Stromal cell of bone marrow (primary cell): ENCODE results near the gene MITF.

ENCODE experiments used
- DNase-seq: peaks from one replicate; pipeline ENCODE4 v3.0.0-alpha.2; 2012; ENCODE audit warnings: low read depth

Gene MITF

GRCh38 chr3:69729147-69729919 is 9.9 kb upstream of the MITF start:
- DNase-seq: no peak

- no peak for DNase-seq
Observed at GRCh38 chr3:69731080-69731479, 8.2 kb upstream of the MITF start.

DNA sequence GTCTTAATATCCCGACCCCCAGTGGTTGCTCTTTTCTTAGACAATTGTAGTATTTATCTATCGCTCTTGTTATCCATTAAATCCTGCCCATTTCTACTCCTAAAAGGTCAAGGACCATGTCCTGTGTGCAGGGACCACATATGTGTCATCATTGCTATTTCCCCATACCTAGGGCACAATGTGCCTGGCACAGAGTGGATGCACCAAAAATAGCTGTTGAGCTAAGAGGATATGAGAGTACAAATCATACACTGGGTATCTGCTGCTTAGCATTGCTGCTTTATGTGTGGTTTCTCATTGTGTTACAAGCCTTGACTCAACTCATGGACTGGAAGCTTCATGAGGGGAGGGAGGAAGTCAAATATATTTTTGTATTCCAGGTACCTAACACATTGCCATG is 3.4 kb upstream of the MITF start:
- no peak for DNase-seq

DNA sequence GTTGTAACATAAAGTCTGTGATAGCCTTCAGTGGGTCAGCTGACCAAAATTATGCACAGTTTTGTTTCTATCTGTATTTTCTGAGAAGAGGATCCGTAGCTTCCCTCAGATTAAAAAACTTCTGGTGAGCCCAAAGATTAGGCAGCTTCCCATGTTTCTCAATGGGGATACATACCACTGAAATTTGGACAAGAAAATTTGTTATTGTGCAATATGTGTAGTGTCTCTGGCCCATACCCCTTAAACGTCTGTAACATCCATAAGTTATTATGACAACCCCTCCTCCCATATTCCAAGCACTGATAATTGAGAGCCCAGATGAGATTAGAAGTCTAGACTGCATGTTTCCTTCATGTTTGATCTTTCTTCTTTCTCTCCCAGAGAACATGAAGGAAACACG is 1.9 kb upstream of the MITF start:
- DNase-seq: no peak

DNA sequence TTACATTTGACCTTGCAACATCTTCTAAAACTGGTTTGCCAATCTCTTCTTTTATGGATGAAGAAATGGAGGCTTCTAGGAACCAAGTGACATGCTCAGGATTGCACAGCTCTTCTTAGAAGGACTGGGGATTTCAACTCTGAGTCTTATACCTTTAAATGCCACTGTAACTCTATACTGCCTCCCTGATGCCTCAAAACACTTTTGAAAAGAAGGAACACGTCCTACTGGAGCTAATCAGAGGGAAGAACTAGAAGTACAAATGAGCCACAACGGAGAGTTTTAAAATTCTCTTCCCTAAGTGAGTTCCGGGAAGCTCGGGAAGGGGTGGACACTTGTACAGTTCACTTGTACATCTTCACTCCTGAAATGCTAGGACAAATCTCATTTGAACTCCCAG is 949 bp upstream of the MITF start:
- no peak for DNase-seq

- DNase-seq: no peak
Observed at GRCh38 chr3:69738859-69739203, 433 bp upstream of the MITF start.

- DNase-seq: no peak
Observed at GRCh38 chr3:69740103-69741021, 1.1 kb downstream of the MITF start.

- no peak for DNase-seq
Observed at GRCh38 chr3:69741032-69741767, 1.9 kb downstream of the MITF start.

GRCh38 chr3:69742391-69742790 is 3.1 kb downstream of the MITF start:
- no peak for DNase-seq

DNA sequence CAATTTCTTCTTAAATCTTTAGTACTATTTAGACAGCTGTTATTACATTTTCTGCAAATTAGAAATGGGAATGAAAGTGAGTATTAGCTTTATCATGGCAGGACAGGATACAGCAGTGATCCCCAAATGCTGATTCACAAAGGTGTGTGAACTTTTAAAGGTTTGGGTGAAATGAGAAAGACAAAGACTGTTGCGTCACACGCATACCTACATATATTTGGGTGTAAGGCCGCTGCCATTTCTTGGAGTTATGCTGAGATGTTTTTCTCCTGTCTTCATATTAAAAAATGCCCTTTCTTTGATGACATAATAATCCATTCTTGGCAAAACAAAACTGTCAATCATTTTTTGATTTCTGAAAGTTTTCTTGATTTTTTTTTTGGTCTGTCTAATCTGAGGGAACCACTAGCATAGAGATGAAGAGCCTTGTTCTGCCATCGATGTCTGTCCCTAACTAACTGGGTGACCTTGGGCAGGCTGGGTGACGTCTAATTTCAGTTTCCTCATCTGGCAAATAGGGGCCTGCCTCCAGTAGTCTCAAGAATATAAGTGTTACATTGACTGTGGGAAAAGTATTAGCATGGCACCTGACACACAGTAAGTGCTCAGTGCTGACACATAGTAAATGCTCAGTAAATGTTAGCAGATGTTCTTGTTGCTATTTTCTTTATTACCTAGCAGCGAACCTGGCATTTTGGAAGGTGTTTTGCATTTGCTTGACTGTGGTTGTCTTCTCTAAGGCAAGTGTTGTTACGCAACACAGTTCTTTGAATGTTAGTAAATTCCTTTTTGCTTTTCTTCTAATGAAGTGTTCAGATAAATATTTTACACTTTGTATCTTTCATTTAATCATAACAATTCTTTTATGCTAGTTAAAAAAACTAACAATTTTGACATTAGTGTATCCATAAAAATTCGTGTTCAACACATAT is 5.0 kb downstream of the MITF start:
- DNase-seq: no peak

DNA sequence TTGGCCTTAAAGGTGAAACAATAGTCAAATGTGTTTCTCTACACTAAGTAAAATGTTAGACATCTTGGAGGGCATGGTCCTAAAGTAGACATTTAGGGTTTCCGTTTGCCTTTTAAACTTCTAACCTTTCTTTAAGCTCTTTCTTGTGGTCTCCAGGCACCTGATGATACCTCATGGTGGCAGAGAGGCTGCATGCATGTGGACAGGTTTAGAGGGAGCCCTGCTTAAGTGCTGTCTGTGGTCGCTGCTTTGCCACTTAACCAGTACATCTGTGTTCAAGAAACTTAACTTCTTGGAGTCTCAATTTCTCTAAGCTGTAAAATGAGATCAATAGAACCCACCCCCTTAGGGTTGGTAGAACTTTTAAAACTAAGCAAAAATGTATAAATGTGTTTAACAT is 6.2 kb downstream of the MITF start:
- no peak for DNase-seq

DNA sequence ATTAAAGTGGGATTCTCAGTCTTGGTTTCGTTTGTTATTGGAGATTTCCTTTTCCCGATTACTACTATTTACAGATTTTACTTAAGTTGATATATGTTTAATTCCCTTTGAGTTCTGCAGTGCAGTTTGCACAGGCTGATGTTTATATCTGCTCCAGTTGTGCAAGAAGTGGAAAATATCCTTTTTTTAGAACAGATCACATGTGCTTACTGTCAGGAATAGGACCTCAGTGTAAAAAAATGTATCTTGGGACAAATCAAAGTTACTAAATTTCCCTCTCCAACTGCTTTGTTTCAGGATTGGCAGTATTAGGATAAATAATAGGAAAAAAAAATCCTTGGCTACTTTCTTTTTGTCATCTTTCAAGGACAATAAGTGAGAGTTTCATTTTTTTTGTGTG is 6.9 kb downstream of the MITF start:
- peak; percentile 59 for DNase-seq

DNA sequence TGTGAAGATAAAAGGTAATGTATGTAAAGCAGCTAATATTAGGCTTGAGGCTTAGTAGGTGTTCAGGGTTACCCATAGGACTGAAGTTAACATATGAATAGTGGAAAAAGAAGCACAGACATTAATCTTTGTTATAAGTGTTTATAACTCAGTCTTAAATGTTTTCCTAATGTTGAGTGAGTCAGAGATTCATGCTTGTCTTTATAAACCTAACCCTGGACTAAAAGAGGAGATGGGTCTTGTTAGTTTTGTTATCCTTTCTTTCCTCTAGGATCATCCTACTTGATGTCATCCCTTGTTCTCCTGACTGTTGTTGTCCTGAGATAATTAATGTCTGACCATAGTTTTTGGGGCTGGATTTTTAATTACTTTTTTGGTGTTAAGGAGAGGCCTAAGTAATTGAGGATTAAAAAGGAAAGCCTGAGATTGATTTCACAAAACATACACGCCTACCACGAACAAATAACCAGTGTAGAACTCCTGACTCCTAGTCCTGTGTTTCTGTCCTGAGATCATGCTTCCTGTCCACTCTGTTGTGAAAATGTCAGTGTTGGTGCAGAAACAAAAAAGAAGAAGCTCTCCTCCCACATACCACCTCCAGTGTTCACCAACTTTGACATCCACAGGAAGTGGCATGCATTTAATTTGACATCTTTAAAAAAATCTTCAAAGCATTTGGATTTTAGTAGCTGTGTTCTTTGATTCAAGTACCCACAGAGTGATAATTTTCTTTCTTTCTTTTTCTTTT is 8.4 kb downstream of the MITF start:
- no peak for DNase-seq

DNA sequence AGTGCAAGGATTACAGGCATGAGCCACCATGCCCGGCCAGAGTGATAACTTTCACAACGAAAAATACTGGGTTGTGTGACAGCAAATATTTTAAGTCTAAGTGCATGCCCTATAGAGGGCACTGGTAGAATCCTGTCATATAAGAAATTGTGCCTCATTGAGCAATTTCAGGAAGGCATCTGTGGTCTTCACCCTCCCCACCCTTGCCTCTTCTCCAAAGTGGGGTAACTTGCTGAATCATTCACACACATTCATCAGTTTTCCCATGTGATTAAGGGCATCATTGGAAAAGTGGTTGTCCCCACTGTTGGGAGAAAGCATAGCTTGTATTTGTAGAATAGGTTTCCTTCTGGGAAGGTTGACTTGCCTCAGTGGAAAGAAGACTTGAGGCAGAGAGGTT is 9.2 kb downstream of the MITF start:
- no peak for DNase-seq

- no peak for DNase-seq
Observed at GRCh38 chr3:69749461-69749860, 10.2 kb downstream of the MITF start.

GRCh38 chr3:69750549-69750948 is 11.3 kb downstream of the MITF start:
- no peak for DNase-seq

GRCh38 chr3:69751074-69751476 is 11.8 kb downstream of the MITF start:
- DNase-seq: no peak

DNA sequence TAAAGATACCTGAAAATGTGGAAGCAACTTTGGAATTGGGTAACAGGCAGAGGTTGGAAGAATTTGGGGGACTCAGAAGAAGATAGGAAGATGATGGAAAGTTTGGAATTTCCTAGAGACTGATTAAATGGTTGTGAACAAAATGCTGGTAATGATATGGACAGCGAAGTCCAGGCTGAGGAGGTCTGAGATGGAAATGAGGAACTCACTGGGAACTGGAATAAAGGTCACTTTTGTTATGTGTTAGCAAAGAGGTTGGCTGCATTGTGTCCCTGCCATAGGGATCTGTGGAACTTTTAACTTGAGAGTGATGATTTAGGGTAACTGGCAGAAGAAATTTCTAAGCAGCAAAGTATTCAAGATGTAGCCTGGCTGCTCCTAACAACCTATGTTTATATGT is 13.0 kb downstream of the MITF start:
- DNase-seq: no peak

GRCh38 chr3:69753179-69753775 is 14.0 kb downstream of the MITF start:
- DNase-seq: no peak

DNA sequence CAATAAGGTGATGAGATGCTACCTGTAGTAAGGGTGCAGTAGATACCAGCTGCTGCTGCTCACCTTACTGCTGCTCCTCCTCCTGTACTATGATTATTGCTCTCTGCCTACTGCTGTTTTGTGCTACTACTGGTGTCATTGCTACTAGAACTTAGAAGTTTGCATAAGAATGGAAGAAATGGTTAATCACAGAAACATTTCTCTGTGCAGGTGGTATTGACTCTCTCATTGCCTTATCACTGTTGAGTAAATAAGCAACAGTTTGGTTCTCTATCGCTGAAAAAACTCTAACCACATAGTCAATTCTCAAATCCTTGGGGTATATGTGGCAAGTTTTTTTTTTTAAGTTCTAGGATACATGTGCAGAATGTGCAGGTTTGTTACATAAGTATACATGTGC is 16.5 kb downstream of the MITF start:
- no peak for DNase-seq
